ENCODE measurements around the gene AQP7.
"Not testable (repeated sequence)": the region's sequence is repeated elsewhere in the genome, so short reads cannot be mapped to it uniquely, and the experiment has no call there.

Gene AQP7

DNA sequence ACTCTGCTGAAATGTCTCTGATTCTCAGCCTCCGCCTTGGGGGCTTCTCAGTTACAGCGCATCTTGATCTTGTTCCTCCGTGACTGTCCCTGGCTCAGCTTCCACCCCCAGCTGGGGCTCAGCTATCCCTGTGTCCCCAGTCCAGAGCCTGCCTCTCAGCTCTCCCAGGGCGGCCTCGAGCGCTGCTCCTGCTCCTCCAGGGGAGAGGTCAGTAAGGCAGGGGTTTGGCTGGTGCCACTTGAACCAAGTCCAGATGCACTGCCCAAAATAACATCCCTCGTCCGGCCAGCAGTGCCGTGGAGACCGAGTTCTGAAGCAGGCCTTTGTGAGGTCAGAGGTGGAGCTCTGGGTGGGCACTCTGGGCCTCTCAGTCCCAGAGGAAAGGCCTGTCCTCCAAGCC, at the start of gene AQP7:
AQP7 (minus strand) TSS at position 198 of the 400 bp plus-strand sequence. CDS start 1,306 bp downstream, outside the sequence.
- H3K4me2 ChIP-seq (ENCODE audit: low read depth, low read length); DNase-seq; H4K20me1 ChIP-seq (ENCODE audit: insufficient read depth, low read length); H3K9ac ChIP-seq (ENCODE audit: low read length); H3K27ac ChIP-seq (ENCODE audit: low read length); H3F3A ChIP-seq (ENCODE audit: insufficient read depth, low read length); H3K79me2 ChIP-seq (ENCODE audit: low read length); H3K4me3 ChIP-seq (ENCODE audit: low read length); H3K9me2 ChIP-seq (replicated peaks; ENCODE audit: insufficient read depth, low read length); H3K27me3 ChIP-seq (replicated peaks; ENCODE audit: insufficient read depth, low read length); H3K36me3 ChIP-seq (replicated peaks; ENCODE audit: insufficient read depth, low read length); H3K4me1 ChIP-seq (ENCODE audit: low read length); H3K9me3 ChIP-seq (replicated peaks; ENCODE audit: insufficient read depth, low read length): not testable (repeated sequence)
- peak within 1 kb of the TSS; percentile 39 for H2AFZ ChIP-seq (ENCODE audit: low read length)

DNA sequence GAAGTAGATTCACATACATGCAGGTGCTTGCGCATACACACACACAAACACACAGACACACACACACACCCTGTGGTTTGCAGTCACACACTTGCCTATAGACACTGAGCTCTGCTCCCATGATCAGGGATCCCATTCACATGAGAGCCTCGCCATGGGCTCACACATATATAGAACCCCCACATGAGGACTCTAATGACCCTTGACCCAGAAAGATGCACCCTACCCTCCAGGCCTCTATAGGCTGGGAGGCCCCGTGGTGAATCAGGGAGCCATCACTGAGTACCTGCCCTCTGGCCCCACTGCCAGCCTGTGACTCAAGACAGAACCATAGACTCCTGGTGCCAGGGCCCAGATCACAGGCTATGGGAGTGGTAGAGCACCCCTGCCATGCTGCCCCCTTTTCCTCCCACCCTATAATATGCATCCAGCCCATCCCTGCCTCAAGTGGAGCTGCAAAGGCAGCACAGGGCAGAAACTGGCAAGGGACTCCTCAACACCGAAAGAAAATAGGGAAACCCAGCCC, 48.3 kb upstream of the AQP7 start:
- Histone ChIP-seq H3K4me3 (ENCODE audit: low read length) (no peak overlapping the region), H3F3A (ENCODE audit: insufficient read depth, low read length) (peaks cover 47% of the 10 kb centered on the region), H3K4me1 (ENCODE audit: low read length) (peaks cover 33% of the 10 kb centered on the region), H3K36me3 (replicated peaks; ENCODE audit: insufficient read depth, low read length) (no peaks in the 10 kb centered on the region), H3K27me3 (replicated peaks; ENCODE audit: insufficient read depth, low read length) (no peaks in the 10 kb centered on the region), H3K9ac (ENCODE audit: low read length) (no peak overlapping the region), H3K79me2 (ENCODE audit: low read length) (peaks cover 20% of the 10 kb centered on the region), H2AFZ (ENCODE audit: low read length) (no peak overlapping the region), H3K27ac (ENCODE audit: low read length) (no peak overlapping the region), H4K20me1 (ENCODE audit: insufficient read depth, low read length) (no peaks in the 10 kb centered on the region), H3K4me2 (ENCODE audit: low read depth, low read length) (no peak overlapping the region), H3K9me2 (replicated peaks; ENCODE audit: insufficient read depth, low read length) (no peaks in the 10 kb centered on the region), H3K9me3 (replicated peaks; ENCODE audit: insufficient read depth, low read length) (no peaks in the 10 kb centered on the region)
- no peak for TF ChIP-seq CTCF (IDR thresholded peaks at IDR 0.05; ENCODE audit: low read length)
- TF ChIP-seq EZH2 (optimal IDR thresholded peaks at IDR 0.05; ENCODE audit: low read depth, low read length) = no peak
- no peak for TF ChIP-seq EZH2phosphoT487 (IDR thresholded peaks at IDR 0.05; ENCODE audit: low read length)
- no peak for DNase-seq

DNA sequence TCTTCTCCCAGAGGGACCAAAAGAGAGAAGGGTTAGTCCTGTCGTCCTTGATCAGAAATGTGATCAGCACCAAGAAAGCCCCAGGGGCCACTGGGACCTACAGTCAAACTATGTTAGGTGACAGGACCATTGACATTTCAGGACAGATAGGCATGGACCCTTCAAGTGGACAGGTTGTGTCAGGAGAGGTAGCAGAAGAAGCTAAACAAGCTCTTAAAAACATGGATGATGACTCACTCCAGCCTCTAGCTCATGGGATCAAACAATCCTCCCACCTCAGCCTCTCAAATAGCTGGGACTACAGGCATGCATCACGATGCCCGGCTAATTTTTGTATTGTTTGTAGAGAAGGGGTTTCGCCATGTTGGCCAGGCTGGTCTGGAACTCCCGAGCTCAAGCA, 47.3 kb upstream of the AQP7 start:
- Histone ChIP-seq H3K36me3 (replicated peaks; ENCODE audit: insufficient read depth, low read length) (no peaks in the 10 kb centered on the region), H3F3A (ENCODE audit: insufficient read depth, low read length) (peaks cover 42% of the 10 kb centered on the region), H3K27me3 (replicated peaks; ENCODE audit: insufficient read depth, low read length) (no peaks in the 10 kb centered on the region), H3K9ac (ENCODE audit: low read length) (no peak overlapping the region), H4K20me1 (ENCODE audit: insufficient read depth, low read length) (no peaks in the 10 kb centered on the region), H3K4me1 (ENCODE audit: low read length) (peaks cover 39% of the 10 kb centered on the region), H3K27ac (ENCODE audit: low read length) (no peak overlapping the region), H3K9me3 (replicated peaks; ENCODE audit: insufficient read depth, low read length) (no peaks in the 10 kb centered on the region), H3K9me2 (replicated peaks; ENCODE audit: insufficient read depth, low read length) (no peaks in the 10 kb centered on the region), H3K4me3 (ENCODE audit: low read length) (no peak overlapping the region), H3K79me2 (ENCODE audit: low read length) (peaks cover 30% of the 10 kb centered on the region), H3K4me2 (ENCODE audit: low read depth, low read length) (no peak overlapping the region), H2AFZ (ENCODE audit: low read length) (no peak overlapping the region)
- DNase-seq = no peak
- TF ChIP-seq CTCF (IDR thresholded peaks at IDR 0.05; ENCODE audit: low read length) (no peak), EZH2 (optimal IDR thresholded peaks at IDR 0.05; ENCODE audit: low read depth, low read length) (no peak), EZH2phosphoT487 (IDR thresholded peaks at IDR 0.05; ENCODE audit: low read length) (no peak)

DNA sequence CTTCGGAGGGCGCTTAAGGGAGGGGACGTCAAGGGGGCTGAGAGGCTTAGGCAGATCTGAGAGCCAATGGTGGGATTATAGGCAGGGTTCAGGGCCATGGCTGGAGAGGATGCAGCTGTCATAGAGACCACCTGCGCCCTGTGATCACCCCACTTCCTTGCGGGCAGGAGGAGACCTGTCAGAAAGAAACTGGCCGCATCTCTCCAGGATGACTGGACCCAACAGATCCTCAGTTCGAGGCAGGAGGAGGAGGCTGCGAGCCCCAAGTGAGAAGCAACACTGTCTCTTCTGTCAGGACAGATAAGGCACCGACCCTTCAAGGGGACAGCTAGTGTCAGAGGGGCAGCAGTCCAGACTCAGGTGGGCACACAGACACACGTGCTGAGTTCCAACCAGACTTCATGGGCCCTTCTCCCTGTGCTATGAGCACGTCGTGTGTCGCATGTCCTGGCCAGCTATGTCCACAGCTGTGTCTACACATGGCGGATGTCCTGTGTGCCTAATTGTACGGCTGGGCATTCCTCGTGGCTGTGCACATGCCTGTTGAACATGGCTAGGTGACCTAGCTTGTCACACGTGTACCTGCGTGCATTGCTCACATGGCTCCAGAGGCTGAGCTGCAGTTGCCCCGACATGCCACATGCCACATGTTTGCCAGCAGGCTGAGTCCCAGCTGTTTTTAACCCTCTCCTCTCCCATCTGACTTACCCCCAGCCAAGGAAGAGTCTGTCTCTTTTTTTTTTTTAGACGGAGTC, 45.6 kb upstream of the AQP7 start:
- peaks cover 26% of the 10 kb centered on the region for H3F3A ChIP-seq (ENCODE audit: insufficient read depth, low read length)
- DNase-seq = no peak
- peak overlapping the region; percentile 92 for H3K4me3 ChIP-seq (ENCODE audit: low read length)
- no peaks in the 10 kb centered on the region for H3K9me2 ChIP-seq (replicated peaks; ENCODE audit: insufficient read depth, low read length)
- H4K20me1 ChIP-seq (ENCODE audit: insufficient read depth, low read length) = no peaks in the 10 kb centered on the region
- no peak for TF ChIP-seq EZH2phosphoT487 (IDR thresholded peaks at IDR 0.05; ENCODE audit: low read length)
- TF ChIP-seq CTCF (IDR thresholded peaks at IDR 0.05; ENCODE audit: low read length) = no peak
- TF ChIP-seq EZH2 (optimal IDR thresholded peaks at IDR 0.05; ENCODE audit: low read depth, low read length) = no peak
- H3K36me3 ChIP-seq (replicated peaks; ENCODE audit: insufficient read depth, low read length) = no peaks in the 10 kb centered on the region
- peak overlapping the region; percentile 96 for H3K4me2 ChIP-seq (ENCODE audit: low read depth, low read length)
- H2AFZ ChIP-seq (ENCODE audit: low read length) = peak overlapping the region; percentile 84
- no peaks in the 10 kb centered on the region for H3K27me3 ChIP-seq (replicated peaks; ENCODE audit: insufficient read depth, low read length)
- peaks cover 26% of the 10 kb centered on the region for H3K4me1 ChIP-seq (ENCODE audit: low read length)
- H3K79me2 ChIP-seq (ENCODE audit: low read length) = peaks cover 47% of the 10 kb centered on the region
- peak overlapping the region; percentile 84; the same call in 1 of the 2 replicates for H3K9ac ChIP-seq (ENCODE audit: low read length)
- H3K27ac ChIP-seq (ENCODE audit: low read length) = peak overlapping the region; percentile 93; the same call in 1 of the 2 replicates
- H3K9me3 ChIP-seq (replicated peaks; ENCODE audit: insufficient read depth, low read length) = no peaks in the 10 kb centered on the region
